Endothelial cell of umbilical vein (primary cell): ENCODE results near the gene DPP6. TPM values are rescaled to one million over a fixed set of nuclear protein-coding genes. Genes with fewer than 3 reads are reported as not detected.

Source experiments
- BruUV-seq: library from RNA; stranded (reverse); fragments of 400-500 nt; replicated peaks from 2 replicates; lab custom pipeline; 2021; lab: Mats Ljungman, UMichigan
- CTCF ChIA-PET: fragments of 300-600, 350-600 bp; sonication (Branson Sonifier 250); formaldehyde crosslinking; loops from one replicate; lab custom pipeline; 2021; ENCODE audit warnings: antibody characterized with exemption, inconsistent platforms; lab: Charles Lee
- POLR2A ChIA-PET: fragments of 300-600, 350-600 bp; sonication (Branson Sonifier 250); formaldehyde crosslinking; loops from one replicate; lab custom pipeline; 2021; ENCODE audit warnings: antibody characterized with exemption, inconsistent platforms; lab: Charles Lee
- DNase-seq: peaks from one replicate; pipeline ENCODE4 v3.0.0-alpha.2; 2011; ENCODE audit warnings: low read depth, low spot score
- FAIRE-seq: peaks from 2 replicates; lab custom pipeline; 2011; peaks lifted over from hg19 to GRCh38; lab: Jason Lieb, UNC
- H2AFZ ChIP-seq: 2 replicates; pipeline ENCODE4 v1.6.0; 2012; ENCODE audit warnings: low read depth, low read length, control low read depth, inconsistent platforms
- H3K27ac ChIP-seq: 2 replicates; pipeline ENCODE4 v1.5.1; 2011; ENCODE audit warnings: low read depth, mild to moderate bottlenecking, control low read depth, low read length, moderate library complexity; ENCODE audit not compliant: insufficient read depth
- H3K27me3 ChIP-seq, 2 experiments: 2 replicates each; pipeline versions ENCODE4 v1.6.0 to v1.6.1; 2011; ENCODE audit warnings: low read length in 2 of 2, mixed read lengths in 1 of 2; ENCODE audit not compliant: control insufficient read depth in 2 of 2, insufficient read depth in 2 of 2
- H3K36me3 ChIP-seq, 2 experiments: 2 replicates in 1 of 2; 3 replicates in 1 of 2; pipeline ENCODE4 v1.5.1; 2011; ENCODE audit warnings: low read length in 2 of 2, mild to moderate bottlenecking in 1 of 2, moderate library complexity in 1 of 2; ENCODE audit not compliant: control insufficient read depth in 2 of 2, insufficient read depth in 2 of 2; ENCODE audit errors: extremely low read depth in 1 of 2
- H3K4me1 ChIP-seq: 3 replicates; pipeline ENCODE4 v1.5.1; 2011; ENCODE audit warnings: mild to moderate bottlenecking, low read length; ENCODE audit not compliant: control insufficient read depth, insufficient read depth; ENCODE audit errors: extremely low read depth
- H3K4me2 ChIP-seq: 2 replicates; pipeline ENCODE4 v1.6.1; 2011; ENCODE audit warnings: low read length, control low read depth, mixed read lengths; ENCODE audit not compliant: insufficient read depth
- H3K4me3 ChIP-seq, 3 experiments: fragments of 200-600 bp in 1 of 3; sonication (generic), shearing (Covaris generic) in 1 of 3; replicated peaks in 1 of 3; 2 replicates each; pipeline ENCODE4 v1.5.1; 2011 to 2016; ENCODE audit warnings: control low read depth in 3 of 3, low read length in 3 of 3, mild to moderate bottlenecking in 2 of 3, inconsistent platforms in 1 of 3, low read depth in 1 of 3, moderate library complexity in 1 of 3; ENCODE audit not compliant: insufficient read depth in 1 of 3
- H3K79me2 ChIP-seq: 2 replicates; pipeline ENCODE4 v1.6.0; 2012; ENCODE audit warnings: low read length, inconsistent platforms; ENCODE audit not compliant: control insufficient read depth, insufficient read depth
- H3K9ac ChIP-seq: replicated peaks from 2 replicates; pipeline ENCODE3; 2011; ENCODE audit warnings: low read length, control low read depth; ENCODE audit not compliant: insufficient read depth; ENCODE audit errors: extremely low read depth
- H3K9me1 ChIP-seq: replicated peaks from 3 replicates; pipeline ENCODE4 v1.6.0; 2011; ENCODE audit warnings: mild to moderate bottlenecking, low read length; ENCODE audit not compliant: control insufficient read depth, insufficient read depth; ENCODE audit errors: extremely low read depth
- H3K9me3 ChIP-seq: replicated peaks from 2 replicates; pipeline ENCODE4 v1.5.1; 2012; ENCODE audit warnings: low read length, inconsistent platforms; ENCODE audit not compliant: control insufficient read depth, insufficient read depth
- H4K20me1 ChIP-seq: replicated peaks from 2 replicates; pipeline ENCODE3; 2011; ENCODE audit warnings: mild to moderate bottlenecking, low read length; ENCODE audit not compliant: control insufficient read depth, insufficient read depth; ENCODE audit errors: extremely low read depth
- CTCF ChIP-seq, 2 donors: IDR thresholded peaks; 1 replicate in 1 of 2; 2 replicates in 1 of 2; pipeline ENCODE4 v1.5.1; 2011; ENCODE audit warnings: low read length in 2 of 2, mild to moderate bottlenecking in 2 of 2, moderate library complexity in 2 of 2, control low read depth in 1 of 2, inconsistent platforms in 1 of 2, low read depth in 1 of 2; ENCODE audit not compliant: insufficient read depth in 1 of 2; ENCODE audit errors: extremely low read depth in 1 of 2
- EZH2 ChIP-seq: IDR thresholded peaks from 2 replicates; pipeline ENCODE4 v1.6.1; 2012; ENCODE audit warnings: borderline replicate concordance, low read depth, mild to moderate bottlenecking, moderate library complexity, low read length, inconsistent platforms; ENCODE audit not compliant: severe bottlenecking
- FOS ChIP-seq: IDR thresholded peaks from 2 replicates; pipeline ENCODE4 v1.6.1; 2011; ENCODE audit warnings: mild to moderate bottlenecking, low read length, moderate library complexity, borderline replicate concordance; ENCODE audit not compliant: insufficient read depth
- GATA2 ChIP-seq: IDR thresholded peaks from 2 replicates; pipeline ENCODE4 v1.7.0; 2011; ENCODE audit warnings: low read depth, mild to moderate bottlenecking, moderate library complexity, mixed read lengths, low read length; ENCODE audit not compliant: insufficient read length, insufficient read depth
- JUN ChIP-seq: IDR thresholded peaks from 2 replicates; pipeline ENCODE4 v1.6.1; 2011; ENCODE audit warnings: borderline replicate concordance, low read depth; ENCODE audit not compliant: insufficient read length, insufficient read depth
- MAX ChIP-seq: IDR thresholded peaks from 2 replicates; pipeline ENCODE4 v1.6.1; 2011; ENCODE audit not compliant: insufficient read depth, insufficient read length
- MYC ChIP-seq: IDR thresholded peaks from one replicate; pipeline ENCODE4 v1.6.1; 2011; ENCODE audit warnings: mild to moderate bottlenecking, low read depth, low read length
- POLR2A ChIP-seq: IDR thresholded peaks from 2 replicates; pipeline ENCODE4 v1.6.1; 2012; ENCODE audit warnings: low read depth, mild to moderate bottlenecking, control low read depth, low read length
- POLR2AphosphoS5 ChIP-seq: IDR thresholded peaks from 2 replicates; pipeline ENCODE4 v1.6.1; 2012; ENCODE audit warnings: low read depth, mild to moderate bottlenecking, control low read depth, low read length, moderate library complexity; ENCODE audit not compliant: insufficient read depth
- dilution Hi-C: fragments of 300-500 bp; cut with MboI; formaldehyde crosslinking; loops from one replicate; pipeline ENCODE4 v1.15.0; 2019; ENCODE audit warnings: low sequenced_read_pairs; ENCODE audit not compliant: extremely low pct_ligation_motif_present
- intact Hi-C: fragments of 100-400 bp; cut with micrococcal nuclease; formaldehyde crosslinking; loops from one replicate; pipeline ENCODE4 v1.10.0; 2022
- polyA plus RNA-seq, 4 experiments: library from polyadenylated mRNA; depleted of rRNA in 3 of 4; stranded (reverse) in 3 of 4; unstranded in 1 of 4; fragments of >200 nt; gene quantifications; 2 replicates each; pipeline versions ENCODE4 v1.2.1 to v1.2.3, GENCODE V29; 2011 to 2012; ENCODE audit warnings: missing spikeins in 1 of 4
- total RNA-seq: library from RNA; stranded (reverse); gene quantifications from 2 replicates; pipeline ENCODE4 v1.2.3, GENCODE V29; 2021

Gene DPP6
- total and polyA plus RNA-seq, 2 donors (not counting 3 experiments of a cell fraction or from before 2014, with no cell fraction given) = not detected

- no peak overlapping the region for H3K4me2 ChIP-seq
- no peaks in the 10 kb centered on the region for H3K27me3 ChIP-seq
- H3K27ac ChIP-seq = no peak overlapping the region
- DNase-seq (no peak), FAIRE-seq (no peak)
- H4K20me1 ChIP-seq = no peaks in the 10 kb centered on the region
- H3K9ac ChIP-seq = no peak overlapping the region
- no peak overlapping the region for H3K4me3 ChIP-seq
- intact Hi-C loops (no loop called here), dilution Hi-C loops (no loop called here)
- no peak for TF ChIP-seq CTCF (IDR thresholded peaks at IDR 0.05; ENCODE audit: extremely low read depth in 1 of 2, insufficient read depth in 1 of 2, low read depth in 1 of 2, low read length in 2 of 2)
- no peak for TF ChIP-seq FOS
- TF ChIP-seq MAX = no peak
- no peak for TF ChIP-seq JUN
- TF ChIP-seq EZH2 = no peak
- TF ChIP-seq POLR2AphosphoS5 = no peak
- no peak for TF ChIP-seq POLR2A
- TF ChIP-seq MYC = no peak
- TF ChIP-seq GATA2 = no peak
- POLR2A ChIA-PET = no interaction called here
- CTCF ChIA-PET = no interaction called here
- no peaks in the 10 kb centered on the region for H3K79me2 ChIP-seq
- no peaks in the 10 kb centered on the region for H3K9me1 ChIP-seq
- H3K4me1 ChIP-seq = no peaks in the 10 kb centered on the region
- no peaks in the 10 kb centered on the region for H3K36me3 ChIP-seq
- no peak overlapping the region for H2AFZ ChIP-seq
- H3K9me3 ChIP-seq = peaks cover 2% of the 10 kb centered on the region
- no TSS peak for BruUV-seq
Measured at GRCh38 chr7:154864523-154864891, 812.3 kb downstream of the DPP6 start.
